Stimulated activated naive B cell treated with anti-CD40 and anti-IgM and Interleukin-4, amounts not matched to agents 10 μg/mL and 1 μg/mL and 100 μg/mL, for 72 hours (primary cell): Measurements from ENCODE around the gene HASPIN.
"Not testable (repeated sequence)": the region's sequence is repeated elsewhere in the genome, so short reads cannot be mapped to it uniquely, and the experiment has no call there.

ENCODE experiments used
- ATAC-seq, 2 donors: fragments of 150-1000 bp; cut with Tn5 transposase; replicated peaks; 2 replicates each; pipeline ENCODE4 v1.10.0; 2021; ENCODE audit warnings: moderate library complexity in 1 of 2
- DNase-seq: peaks from one replicate; pipeline ENCODE4 v3.0.0; 2021
- H3K27ac Mint-ChIP-seq: one replicate; pipeline ENCODE4 v1.8.0; 2022; ENCODE audit warnings: mild to moderate bottlenecking, mixed read lengths
- H3K27me3 Mint-ChIP-seq, 2 donors: one replicate each; pipeline ENCODE4 v1.8.0; 2022; ENCODE audit warnings: mixed read lengths in 2 of 2
- H3K36me3 Mint-ChIP-seq, 2 donors: one replicate each; pipeline ENCODE4 v1.8.0; 2022; ENCODE audit warnings: mixed read lengths in 2 of 2, mild to moderate bottlenecking in 1 of 2
- H3K4me1 Mint-ChIP-seq, 2 donors: one replicate each; pipeline ENCODE4 v1.8.0; 2022; ENCODE audit warnings: mixed read lengths in 2 of 2, mild to moderate bottlenecking in 1 of 2
- H3K4me3 Mint-ChIP-seq, 2 donors: one replicate each; pipeline ENCODE4 v1.8.0; 2022; ENCODE audit warnings: mild to moderate bottlenecking in 2 of 2, mixed read lengths in 2 of 2, moderate library complexity in 1 of 2
- H3K9me3 Mint-ChIP-seq, 2 donors: one replicate each; pipeline ENCODE4 v1.8.0; 2022; ENCODE audit warnings: mixed read lengths in 2 of 2, mild to moderate bottlenecking in 1 of 2

The HASPIN gene

GRCh38 chr17:3732210-3732621 lies 8.5 kb downstream of the HASPIN start:
- Mint-ChIP-seq H3K9me3 (no peaks in the 10 kb centered on the region), H3K27me3 (no peaks in the 10 kb centered on the region), H3K27ac (peak overlapping the region; percentile 65), H3K36me3 (peaks cover 0 to 7% of the 10 kb centered on the region in 2 donors), H3K4me3 (peak overlapping the region in 1 of 2 donors; percentile 6), H3K4me1 (peaks cover 20 to 36% of the 10 kb centered on the region in 2 donors)
- ATAC-seq (peak; percentile 70 to 93), DNase-seq (peak; percentile 23)

- DNase-seq, H3K36me3 Mint-ChIP-seq, H3K27ac Mint-ChIP-seq, H3K9me3 Mint-ChIP-seq, H3K27me3 Mint-ChIP-seq, H3K4me3 Mint-ChIP-seq, ATAC-seq: not testable (repeated sequence)
- H3K4me1 Mint-ChIP-seq = peaks cover 29 to 54% of the 10 kb centered on the region in 2 donors
These were observed 11.2 kb downstream of the HASPIN start for GRCh38 chr17:3734911-3735276.

GRCh38 chr17:3735515-3735914 lies 11.8 kb downstream of the HASPIN start:
- Mint-ChIP-seq H3K9me3 (no peaks in the 10 kb centered on the region), H3K4me3 (no peak overlapping the region), H3K27ac (no peak overlapping the region), H3K36me3 (peaks cover 0 to 2% of the 10 kb centered on the region in 2 donors), H3K4me1 (peaks cover 28 to 59% of the 10 kb centered on the region in 2 donors), H3K27me3 (no peaks in the 10 kb centered on the region)
- DNase-seq = no peak
- ATAC-seq = no peak

GRCh38 chr17:3738562-3739295 lies 15.0 kb downstream of the HASPIN start:
- H3K9me3 Mint-ChIP-seq = peaks cover 0 to 2% of the 10 kb centered on the region in 2 donors
- DNase-seq (no peak), ATAC-seq (peak in 1 of 2 donors; percentile 23)
- H3K36me3 Mint-ChIP-seq = no peaks in the 10 kb centered on the region
- H3K4me1 Mint-ChIP-seq = peaks cover 21 to 50% of the 10 kb centered on the region in 2 donors
- H3K27me3 Mint-ChIP-seq = no peaks in the 10 kb centered on the region
- H3K27ac Mint-ChIP-seq = peak overlapping the region; percentile 31
- H3K4me3 Mint-ChIP-seq = no peak overlapping the region

- Mint-ChIP-seq H3K4me3 (no peak overlapping the region), H3K27ac (no peak overlapping the region), H3K27me3 (no peaks in the 10 kb centered on the region), H3K4me1 (peaks cover 20 to 43% of the 10 kb centered on the region in 2 donors), H3K9me3 (peaks cover 0 to 2% of the 10 kb centered on the region in 2 donors), H3K36me3 (no peaks in the 10 kb centered on the region)
- no peak for DNase-seq
- ATAC-seq = no peak
These were observed 15.9 kb downstream of the HASPIN start for GRCh38 chr17:3739422-3740124.

GRCh38 chr17:3740611-3741073 lies 16.9 kb downstream of the HASPIN start:
- ATAC-seq (peak; percentile 73 to 76), DNase-seq (peak; percentile 27)
- Mint-ChIP-seq H3K36me3 (no peaks in the 10 kb centered on the region), H3K27ac (peak overlapping the region; percentile 82), H3K27me3 (no peaks in the 10 kb centered on the region), H3K9me3 (peaks cover 0 to 2% of the 10 kb centered on the region in 2 donors), H3K4me3 (no peak overlapping the region), H3K4me1 (peaks cover 20 to 42% of the 10 kb centered on the region in 2 donors)

- DNase-seq (no peak), ATAC-seq (no peak)
- Mint-ChIP-seq H3K27me3 (peaks cover 6% of the 10 kb centered on the region in 2 donors), H3K9me3 (peaks cover 0 to 2% of the 10 kb centered on the region in 2 donors), H3K36me3 (no peaks in the 10 kb centered on the region), H3K4me3 (no peak overlapping the region), H3K27ac (no peak overlapping the region), H3K4me1 (peaks cover 10 to 18% of the 10 kb centered on the region in 2 donors)
These were observed 20.3 kb downstream of the HASPIN start for GRCh38 chr17:3744014-3744413.

- peaks cover 6 to 9% of the 10 kb centered on the region in 2 donors for H3K4me1 Mint-ChIP-seq
These were observed 21.4 kb downstream of the HASPIN start for GRCh38 chr17:3745071-3745470.

GRCh38 chr17:3747805-3748204 lies 24.1 kb downstream of the HASPIN start:
- DNase-seq (no peak), ATAC-seq (no peak)
- Mint-ChIP-seq H3K4me1 (peaks cover 0 to 11% of the 10 kb centered on the region in 2 donors), H3K4me3 (no peak overlapping the region), H3K27ac (no peak overlapping the region), H3K27me3 (peaks cover 6 to 13% of the 10 kb centered on the region in 2 donors), H3K9me3 (no peaks in the 10 kb centered on the region), H3K36me3 (no peaks in the 10 kb centered on the region)

More at GRCh38 chr17:3745071-3745470, 21.4 kb downstream of the HASPIN start:
- no peak overlapping the region for H3K4me3 Mint-ChIP-seq
- peaks cover 0 to 2% of the 10 kb centered on the region in 2 donors for H3K9me3 Mint-ChIP-seq
- H3K27me3 Mint-ChIP-seq = peaks cover 6 to 7% of the 10 kb centered on the region in 2 donors
- no peaks in the 10 kb centered on the region for H3K36me3 Mint-ChIP-seq
- no peak for DNase-seq
- no peak for ATAC-seq
- H3K27ac Mint-ChIP-seq = no peak overlapping the region

GRCh38 chr17:3748576-3748975 lies 24.9 kb downstream of the HASPIN start:
- ATAC-seq (no peak), DNase-seq (no peak)
- Mint-ChIP-seq H3K9me3 (no peaks in the 10 kb centered on the region), H3K27ac (peak overlapping the region; percentile 59), H3K4me1 (peaks cover 0 to 11% of the 10 kb centered on the region in 2 donors), H3K36me3 (no peaks in the 10 kb centered on the region), H3K4me3 (no peak overlapping the region), H3K27me3 (peaks cover 6 to 13% of the 10 kb centered on the region in 2 donors)

- Mint-ChIP-seq H3K4me3 (no peak overlapping the region), H3K27ac (peak overlapping the region; percentile 5), H3K4me1 (peaks cover 0 to 14% of the 10 kb centered on the region in 2 donors), H3K9me3 (no peaks in the 10 kb centered on the region), H3K27me3 (peaks cover 6 to 13% of the 10 kb centered on the region in 2 donors), H3K36me3 (no peaks in the 10 kb centered on the region)
- DNase-seq (no peak), ATAC-seq (no peak)
These were observed 26.6 kb downstream of the HASPIN start for GRCh38 chr17:3750296-3750695.

GRCh38 chr17:3750926-3751325 lies 27.2 kb downstream of the HASPIN start:
- DNase-seq (no peak), ATAC-seq (peak; percentile 13 to 26)
- H3K27ac Mint-ChIP-seq = peak overlapping the region; percentile 5

GRCh38 chr17:3751836-3752235 lies 28.1 kb downstream of the HASPIN start:
- peaks cover 0 to 16% of the 10 kb centered on the region in 2 donors for H3K4me1 Mint-ChIP-seq
- H3K27me3 Mint-ChIP-seq = peaks cover 6 to 13% of the 10 kb centered on the region in 2 donors
- no peak overlapping the region for H3K27ac Mint-ChIP-seq
- no peaks in the 10 kb centered on the region for H3K36me3 Mint-ChIP-seq
- no peak for ATAC-seq
- DNase-seq = no peak
- no peaks in the 10 kb centered on the region for H3K9me3 Mint-ChIP-seq
- H3K4me3 Mint-ChIP-seq = no peak overlapping the region

More at GRCh38 chr17:3750926-3751325, 27.2 kb downstream of the HASPIN start:
- Mint-ChIP-seq H3K27me3 (peaks cover 6 to 13% of the 10 kb centered on the region in 2 donors), H3K4me1 (peaks cover 0 to 16% of the 10 kb centered on the region in 2 donors), H3K4me3 (peak overlapping the region in 1 of 2 donors; percentile 17), H3K9me3 (no peaks in the 10 kb centered on the region), H3K36me3 (no peaks in the 10 kb centered on the region)

GRCh38 chr17:3753624-3754023 lies 29.9 kb downstream of the HASPIN start:
- no peaks in the 10 kb centered on the region for H3K9me3 Mint-ChIP-seq
- no peaks in the 10 kb centered on the region for H3K36me3 Mint-ChIP-seq
- H3K4me3 Mint-ChIP-seq = no peak overlapping the region
- H3K27ac Mint-ChIP-seq = no peak overlapping the region
- ATAC-seq (no peak), DNase-seq (no peak)
- H3K4me1 Mint-ChIP-seq = peaks cover 0 to 16% of the 10 kb centered on the region in 2 donors
- H3K27me3 Mint-ChIP-seq = peaks cover 5 to 10% of the 10 kb centered on the region in 2 donors
